HepG2 (cell line): ENCODE results near the gene GDPD5. TPM values are rescaled to one million over a fixed set of nuclear protein-coding genes. Genes with fewer than 3 reads are reported as not detected.

ENCODE experiments used
- ATAC-seq: fragments of 200-7000 bp; cut with Tn5 transposase; 3 replicates; pipeline ENCODE4 v1.9.1; 2020; ENCODE audit warnings: mild to moderate bottlenecking, moderate library complexity
- BruUV-seq: library from RNA; stranded (reverse); fragments of 400-500 nt; replicated peaks from 2 replicates; lab custom pipeline; 2021; lab: Mats Ljungman, UMichigan
- CTCF ChIA-PET: fragments of 300-600 bp; formaldehyde crosslinking; extraction: SDS; loops from one replicate; lab custom pipeline; 2021; ENCODE audit warnings: low total read pairs, inconsistent platforms, low intra/inter-chr PET ratio; lab: Yijun Ruan, JAX
- POLR2A ChIA-PET: fragments of 350-600 bp; sonication (Branson Sonifier 250); formaldehyde crosslinking; loops from one replicate; lab custom pipeline; 2020; ENCODE audit warnings: antibody characterized with exemption, inconsistent platforms; lab: Yijun Ruan, JAX
- DNase-seq: peaks from one replicate; pipeline ENCODE4 v3.0.0-alpha.2; 2015; ENCODE audit warnings: low spot score
- FAIRE-seq: peaks from 3 replicates; lab custom pipeline; 2011; peaks lifted over from hg19 to GRCh38; lab: Jason Lieb, UNC
- H2AFZ ChIP-seq: one replicate; pipeline ENCODE4 v1.6.1; 2011; ENCODE audit warnings: low read length, inconsistent platforms
- H3K27ac ChIP-seq: fragments of 300-600 bp; 3 replicates; pipeline ENCODE4 v1.8.0; 2011; ENCODE audit warnings: mixed run types, mild to moderate bottlenecking, mixed read lengths, low read length, inconsistent platforms; ENCODE audit not compliant: insufficient read depth; ENCODE audit errors: extremely low read length
- H3K27me3 ChIP-seq, 2 experiments: fragments of 200-600 bp in 1 of 2; 2 replicates in 1 of 2; 3 replicates in 1 of 2; pipeline versions ENCODE4 v1.6.0 to v1.8.0; 2011; ENCODE audit warnings: low read length in 2 of 2, mild to moderate bottlenecking in 2 of 2, moderate library complexity in 2 of 2, inconsistent platforms in 1 of 2; ENCODE audit not compliant: insufficient read depth in 2 of 2, control insufficient read depth in 1 of 2
- H3K36me3 ChIP-seq, 2 experiments: fragments of 200-600 bp in 1 of 2; replicated peaks in 1 of 2; 2 replicates in 1 of 2; 3 replicates in 1 of 2; pipeline versions ENCODE4 v1.5.1 to v1.8.0; 2011; ENCODE audit warnings: low read length in 2 of 2, inconsistent platforms in 1 of 2; ENCODE audit not compliant: insufficient read depth in 2 of 2, control insufficient read depth in 1 of 2
- H3K4me1 ChIP-seq: 2 replicates; pipeline ENCODE4 v1.5.1; 2012; ENCODE audit warnings: low read length, inconsistent platforms; ENCODE audit not compliant: insufficient read depth
- H3K4me2 ChIP-seq: 2 replicates; pipeline ENCODE4 v1.6.0; 2011; ENCODE audit warnings: low read depth, low read length, inconsistent platforms
- H3K4me3 ChIP-seq, 3 experiments: fragments of 200-600 bp in 1 of 3; sonication (generic), shearing (Covaris generic) in 1 of 3; replicated peaks in 1 of 3; 2 replicates each; pipeline ENCODE4 v1.5.1; 2011 to 2016; ENCODE audit warnings: low read length in 3 of 3, inconsistent platforms in 2 of 3, low read depth in 2 of 3, mild to moderate bottlenecking in 2 of 3, control low read depth in 1 of 3, mixed read lengths in 1 of 3; ENCODE audit not compliant: insufficient read depth in 1 of 3
- H3K79me2 ChIP-seq: one replicate; pipeline ENCODE4 v1.6.1; 2011; ENCODE audit warnings: low read length, inconsistent platforms; ENCODE audit not compliant: insufficient read depth
- H3K9ac ChIP-seq: 2 replicates; pipeline ENCODE4 v1.6.0; 2011; ENCODE audit warnings: mild to moderate bottlenecking, low read depth, low read length, inconsistent platforms; ENCODE audit not compliant: insufficient read depth
- H3K9me3 ChIP-seq: 2 replicates; pipeline ENCODE4 v1.5.1; 2012; ENCODE audit warnings: mild to moderate bottlenecking, low read length
- H4K20me1 ChIP-seq: 2 replicates; pipeline ENCODE4 v1.6.0; 2011; ENCODE audit warnings: inconsistent platforms, mild to moderate bottlenecking, low read length, moderate library complexity; ENCODE audit not compliant: insufficient read depth
- FOXK2 ChIP-seq: fragments of 450-650 bp; IDR thresholded peaks from 2 replicates; pipeline ENCODE4 v1.6.1; 2016
- GZF1 ChIP-seq: sonication (generic); formaldehyde crosslinking; IDR thresholded peaks from 2 replicates; pipeline ENCODE4 v1.5.1; 2020; ENCODE audit warnings: mild to moderate bottlenecking, missing genetic modification reagents
- HDAC2 ChIP-seq: sonication (generic); formaldehyde crosslinking; IDR thresholded peaks from 2 replicates; pipeline ENCODE4 v1.4.0; 2020; ENCODE audit warnings: missing genetic modification reagents
- KDM4B ChIP-seq: sonication (generic); formaldehyde crosslinking; IDR thresholded peaks from 2 replicates; pipeline ENCODE4 v1.4.0; 2020; ENCODE audit warnings: missing genetic modification reagents
- MEIS1 ChIP-seq: sonication (generic); formaldehyde crosslinking; IDR thresholded peaks from 2 replicates; pipeline ENCODE4 v1.9.0; 2021; ENCODE audit warnings: mild to moderate bottlenecking, missing genetic modification reagents, moderate library complexity, borderline replicate concordance
- NFIC ChIP-seq: IDR thresholded peaks from 2 replicates; pipeline ENCODE4 v1.6.1; 2012; ENCODE audit warnings: mild to moderate bottlenecking, low read length, inconsistent platforms
- NR1H2 ChIP-seq: sonication (generic); formaldehyde crosslinking; IDR thresholded peaks from 2 replicates; pipeline ENCODE4 v1.8.1; 2022; ENCODE audit warnings: low read depth, missing genetic modification reagents, borderline replicate concordance
- NR2F6 ChIP-seq, 2 experiments: IDR thresholded peaks; 2 replicates each; pipeline ENCODE4 v1.6.1; 2016; ENCODE audit warnings: antibody characterized with exemption in 1 of 2, mild to moderate bottlenecking in 1 of 2
- TARDBP ChIP-seq: sonication (generic); formaldehyde crosslinking; IDR thresholded peaks from 2 replicates; pipeline ENCODE4 v1.8.0; 2022; ENCODE audit warnings: mild to moderate bottlenecking, missing genetic modification reagents
- U2AF2 ChIP-seq: fragments of 200-400 bp; formaldehyde crosslinking; IDR thresholded peaks from 2 replicates; pipeline ENCODE4 v1.6.1; 2017; ENCODE audit warnings: low read depth, mild to moderate bottlenecking, low read length
- ZBTB21 ChIP-seq: sonication (generic); formaldehyde crosslinking; IDR thresholded peaks from 2 replicates; pipeline ENCODE4 v1.4.0; 2020; ENCODE audit warnings: missing genetic modification reagents
- ZBTB8A ChIP-seq: sonication (generic); formaldehyde crosslinking; IDR thresholded peaks from 2 replicates; pipeline ENCODE4 v1.4.0; 2020; ENCODE audit warnings: mild to moderate bottlenecking, low read depth, missing genetic modification reagents, borderline replicate concordance
- ZNF383 ChIP-seq: sonication (generic); formaldehyde crosslinking; IDR thresholded peaks from 2 replicates; pipeline ENCODE4 v1.4.0; 2020; ENCODE audit warnings: missing genetic modification reagents, mild to moderate bottlenecking, borderline replicate concordance
- ZNF674 ChIP-seq: sonication (generic); formaldehyde crosslinking; IDR thresholded peaks from 2 replicates; pipeline ENCODE4 v1.5.0; 2020; ENCODE audit warnings: low read depth, mild to moderate bottlenecking, missing genetic modification reagents
- ZNF678 ChIP-seq: sonication (generic); formaldehyde crosslinking; IDR thresholded peaks from 2 replicates; pipeline ENCODE4 v1.4.0; 2020; ENCODE audit warnings: mild to moderate bottlenecking, missing genetic modification reagents
- ZNF773 ChIP-seq: sonication (generic); formaldehyde crosslinking; IDR thresholded peaks from 2 replicates; pipeline ENCODE4 v1.4.0; 2020; ENCODE audit warnings: missing genetic modification reagents, borderline replicate concordance
- WGBS: methylation state at CpG from one replicate; pipeline ENCODE4 v1.1.6; 2017; ENCODE audit warnings: low lambda C conversion rate; 5-methylcytosine and 5-hydroxymethylcytosine counted together
- in situ Hi-C: cut with HindIII; loops from 2 replicates; pipeline ENCODE4 v1.10.0; 2017; ENCODE audit warnings: low pct_unique_long_range_greater_than_20kb; ENCODE audit not compliant: extremely low pct_ligation_motif_present
- intact Hi-C: fragments of 100-400 bp; cut with micrococcal nuclease; formaldehyde crosslinking; loops from one replicate; pipeline ENCODE4 v1.10.0; 2022; ENCODE audit not compliant: unreplicated experiment
- polyA plus RNA-seq, 8 experiments: library from polyadenylated mRNA; depleted of rRNA in 3 of 8; stranded (reverse) in 7 of 8; unstranded in 1 of 8; fragments of >200 nt; fragmentation: Illumina TruSeq in 4 of 8; extraction: Trizol in 4 of 8; gene quantifications; 2 replicates each; pipeline versions ENCODE4 v1.2.1 to v1.2.3, GENCODE V29; 2011 to 2016; ENCODE audit warnings: low read depth in 4 of 8, missing spikeins in 1 of 8, mixed read lengths in 1 of 8; ENCODE audit not compliant: insufficient read depth in 1 of 8
- total RNA-seq, 5 experiments: library from RNA; depleted of rRNA; stranded (reverse); fragments of >200 nt; fragmentation: Illumina TruSeq; extraction: Trizol; gene quantifications; 2 replicates each; pipeline ENCODE4 v1.2.3, GENCODE V29; 2016; ENCODE audit warnings: low read depth in 1 of 5
- TF ChIP-seq, protein P1 (sequence below): sonication (generic); formaldehyde crosslinking; IDR thresholded peaks from 2 replicates; pipeline ENCODE4 v1.8.0; 2022; ENCODE audit warnings: low read depth, missing genetic modification reagents
- TF ChIP-seq, protein P2 (sequence below): sonication (generic); formaldehyde crosslinking; IDR thresholded peaks from 2 replicates; pipeline ENCODE4 v1.8.1; 2023; ENCODE audit warnings: missing genetic modification reagents, inconsistent platforms, borderline replicate concordance
- TF ChIP-seq, protein P3 (sequence below), 2 experiments: sonication (generic) in 1 of 2; formaldehyde crosslinking in 1 of 2; IDR thresholded peaks; 2 replicates each; pipeline versions ENCODE4 v1.4.0 to v1.6.1; 2016 to 2020; ENCODE audit warnings: borderline replicate concordance in 1 of 2, low read depth in 1 of 2, mild to moderate bottlenecking in 1 of 2, missing genetic modification reagents in 1 of 2

The GDPD5 gene
- total and polyA plus RNA-seq, 2 of the 13 experiments (the other 11 are each of a cell fraction or from before 2014, with no cell fraction given) = 55.0 to 67.5 TPM

DNA sequence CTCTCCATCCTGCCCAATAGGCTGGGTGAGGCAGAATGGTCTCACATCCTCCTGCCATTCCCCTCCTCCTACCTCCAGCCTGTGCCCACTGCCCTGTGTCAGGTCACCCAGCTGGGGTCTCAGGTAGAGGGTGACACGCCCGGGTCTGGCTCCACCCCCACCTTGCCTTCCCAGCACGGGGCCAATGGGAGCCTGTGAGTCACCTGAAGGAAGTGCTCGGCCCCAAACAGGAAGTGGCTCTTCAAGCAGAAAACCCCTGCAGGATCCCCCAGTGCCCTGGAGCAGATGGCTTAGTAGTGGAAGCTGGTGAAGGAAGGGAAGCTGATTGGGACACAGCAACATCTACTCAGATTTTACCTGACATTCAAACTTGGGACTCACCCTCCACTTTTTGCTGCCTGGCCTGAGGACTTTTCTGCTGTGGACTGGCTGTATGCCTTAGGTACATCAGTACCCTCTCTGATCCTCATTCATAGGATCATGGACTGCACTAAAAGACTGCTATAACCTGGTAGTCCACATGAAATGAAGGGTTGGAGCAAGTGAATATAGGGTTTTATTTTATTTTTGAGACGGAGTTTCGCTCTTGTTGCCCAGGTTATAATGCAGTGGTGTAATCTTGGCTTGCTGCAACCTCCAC lies 33.4 kb downstream of the GDPD5 start:
- TF ChIP-seq, protein P1, sequence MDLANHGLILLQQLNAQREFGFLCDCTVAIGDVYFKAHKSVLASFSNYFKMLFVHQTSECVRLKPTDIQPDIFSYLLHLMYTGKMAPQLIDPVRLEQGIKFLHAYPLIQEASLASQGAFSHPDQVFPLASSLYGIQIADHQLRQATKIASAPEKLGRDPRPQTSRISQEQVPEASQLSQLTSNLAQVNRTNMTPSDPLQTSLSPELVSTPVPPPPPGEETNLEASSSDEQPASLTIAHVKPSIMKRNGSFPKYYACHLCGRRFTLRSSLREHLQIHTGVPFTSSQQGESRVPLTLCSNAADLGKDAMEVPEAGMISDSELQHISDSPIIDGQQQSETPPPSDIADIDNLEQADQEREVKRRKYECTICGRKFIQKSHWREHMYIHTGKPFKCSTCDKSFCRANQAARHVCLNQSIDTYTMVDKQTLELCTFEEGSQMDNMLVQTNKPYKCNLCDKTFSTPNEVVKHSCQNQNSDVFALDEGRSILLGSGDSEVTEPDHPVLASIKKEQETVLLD (CRISPR knock-in tag) = no peak
- no peak for TF ChIP-seq ZBTB21
- no peak for TF ChIP-seq TARDBP
- TF ChIP-seq GZF1 (CRISPR knock-in tag) = no peak
- TF ChIP-seq, protein P2, sequence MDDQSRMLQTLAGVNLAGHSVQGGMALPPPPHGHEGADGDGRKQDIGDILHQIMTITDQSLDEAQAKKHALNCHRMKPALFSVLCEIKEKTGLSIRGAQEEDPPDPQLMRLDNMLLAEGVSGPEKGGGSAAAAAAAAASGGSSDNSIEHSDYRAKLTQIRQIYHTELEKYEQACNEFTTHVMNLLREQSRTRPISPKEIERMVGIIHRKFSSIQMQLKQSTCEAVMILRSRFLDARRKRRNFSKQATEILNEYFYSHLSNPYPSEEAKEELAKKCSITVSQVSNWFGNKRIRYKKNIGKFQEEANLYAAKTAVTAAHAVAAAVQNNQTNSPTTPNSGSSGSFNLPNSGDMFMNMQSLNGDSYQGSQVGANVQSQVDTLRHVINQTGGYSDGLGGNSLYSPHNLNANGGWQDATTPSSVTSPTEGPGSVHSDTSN (CRISPR knock-in tag) = no peak
- TF ChIP-seq NR1H2 = no peak
- no peak for TF ChIP-seq ZNF773 (CRISPR knock-in tag)
- no peak for TF ChIP-seq ZNF678 (CRISPR knock-in tag)
- TF ChIP-seq HDAC2 (CRISPR knock-in tag) = no peak
- no peak for TF ChIP-seq NR2F6 (IDR thresholded peaks at IDR 0.05)
- no peak for TF ChIP-seq NR2F6 (CRISPR knock-in tag; IDR thresholded peaks at IDR 0.05)
- no peak for TF ChIP-seq U2AF2
- no peak for TF ChIP-seq FOXK2
- TF ChIP-seq, protein P3, sequence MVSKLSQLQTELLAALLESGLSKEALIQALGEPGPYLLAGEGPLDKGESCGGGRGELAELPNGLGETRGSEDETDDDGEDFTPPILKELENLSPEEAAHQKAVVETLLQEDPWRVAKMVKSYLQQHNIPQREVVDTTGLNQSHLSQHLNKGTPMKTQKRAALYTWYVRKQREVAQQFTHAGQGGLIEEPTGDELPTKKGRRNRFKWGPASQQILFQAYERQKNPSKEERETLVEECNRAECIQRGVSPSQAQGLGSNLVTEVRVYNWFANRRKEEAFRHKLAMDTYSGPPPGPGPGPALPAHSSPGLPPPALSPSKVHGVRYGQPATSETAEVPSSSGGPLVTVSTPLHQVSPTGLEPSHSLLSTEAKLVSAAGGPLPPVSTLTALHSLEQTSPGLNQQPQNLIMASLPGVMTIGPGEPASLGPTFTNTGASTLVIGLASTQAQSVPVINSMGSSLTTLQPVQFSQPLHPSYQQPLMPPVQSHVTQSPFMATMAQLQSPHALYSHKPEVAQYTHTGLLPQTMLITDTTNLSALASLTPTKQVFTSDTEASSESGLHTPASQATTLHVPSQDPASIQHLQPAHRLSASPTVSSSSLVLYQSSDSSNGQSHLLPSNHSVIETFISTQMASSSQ (IDR thresholded peaks at IDR 0.05; ENCODE audit: low read depth) = no peak
- TF ChIP-seq, protein P3 (CRISPR knock-in tag; IDR thresholded peaks at IDR 0.05; ENCODE audit: borderline replicate concordance) = no peak
- no peak for TF ChIP-seq ZNF674 (CRISPR knock-in tag)
- no peak for TF ChIP-seq ZBTB8A (CRISPR knock-in tag)
- TF ChIP-seq KDM4B (CRISPR knock-in tag) = no peak
- TF ChIP-seq NFIC = no peak
- TF ChIP-seq ZNF383 (CRISPR knock-in tag) = no peak
- TF ChIP-seq MEIS1 (CRISPR knock-in tag) = no peak
- DNase-seq = no peak
- no peak overlapping the region for H3K4me2 ChIP-seq
- H3K9ac ChIP-seq = no peak overlapping the region
- no peak overlapping the region for H3K27ac ChIP-seq
- no peaks in the 10 kb centered on the region for H3K9me3 ChIP-seq
- FAIRE-seq = no peak
- no peak overlapping the region for H3K4me3 ChIP-seq
- ChIA-PET POLR2A (no interaction called here), CTCF (no interaction called here)
- H3K4me1 ChIP-seq = peaks cover 18% of the 10 kb centered on the region
- WGBS = 100% methylated on average over 4 of the region's 6 CpGs
- no peak overlapping the region for H2AFZ ChIP-seq
- ATAC-seq = no peak
- intact Hi-C loops = no loop called here
- in situ Hi-C loops = no loop called here
- H3K36me3 ChIP-seq = peaks cover 9 to 28% of the 10 kb centered on the region in 2 experiments
- peaks cover 23% of the 10 kb centered on the region for H4K20me1 ChIP-seq
- no peaks in the 10 kb centered on the region for H3K27me3 ChIP-seq
- H3K79me2 ChIP-seq = peaks cover 1% of the 10 kb centered on the region
- BruUV-seq = no TSS peak
